HepG2 (cell line): ENCODE results near the gene RNF183. TPM values are rescaled to one million over a fixed set of nuclear protein-coding genes. Genes with fewer than 3 reads are reported as not detected.

Experiments used
- ATAC-seq: fragments of 200-7000 bp; cut with Tn5 transposase; 3 replicates; pipeline ENCODE4 v1.9.1; 2020; ENCODE audit warnings: mild to moderate bottlenecking, moderate library complexity
- BruUV-seq: library from RNA; stranded (reverse); fragments of 400-500 nt; replicated peaks from 2 replicates; lab custom pipeline; 2021; lab: Mats Ljungman, UMichigan
- CTCF ChIA-PET: fragments of 300-600 bp; formaldehyde crosslinking; extraction: SDS; loops from one replicate; lab custom pipeline; 2021; ENCODE audit warnings: low total read pairs, inconsistent platforms, low intra/inter-chr PET ratio; lab: Yijun Ruan, JAX
- POLR2A ChIA-PET: fragments of 350-600 bp; sonication (Branson Sonifier 250); formaldehyde crosslinking; loops from one replicate; lab custom pipeline; 2020; ENCODE audit warnings: antibody characterized with exemption, inconsistent platforms; lab: Yijun Ruan, JAX
- DNase-seq: peaks from one replicate; pipeline ENCODE4 v3.0.0-alpha.2; 2015; ENCODE audit warnings: low spot score
- FAIRE-seq: peaks from 3 replicates; lab custom pipeline; 2011; peaks lifted over from hg19 to GRCh38; lab: Jason Lieb, UNC
- H2AFZ ChIP-seq: one replicate; pipeline ENCODE4 v1.6.1; 2011; ENCODE audit warnings: low read length, inconsistent platforms
- H3K27ac ChIP-seq: fragments of 300-600 bp; 3 replicates; pipeline ENCODE4 v1.8.0; 2011; ENCODE audit warnings: mixed run types, mild to moderate bottlenecking, mixed read lengths, low read length, inconsistent platforms; ENCODE audit not compliant: insufficient read depth; ENCODE audit errors: extremely low read length
- H3K27me3 ChIP-seq, 2 experiments: fragments of 200-600 bp in 1 of 2; 2 replicates in 1 of 2; 3 replicates in 1 of 2; pipeline versions ENCODE4 v1.6.0 to v1.8.0; 2011; ENCODE audit warnings: low read length in 2 of 2, mild to moderate bottlenecking in 2 of 2, moderate library complexity in 2 of 2, inconsistent platforms in 1 of 2; ENCODE audit not compliant: insufficient read depth in 2 of 2, control insufficient read depth in 1 of 2
- H3K36me3 ChIP-seq, 2 experiments: fragments of 200-600 bp in 1 of 2; replicated peaks in 1 of 2; 2 replicates in 1 of 2; 3 replicates in 1 of 2; pipeline versions ENCODE4 v1.5.1 to v1.8.0; 2011; ENCODE audit warnings: low read length in 2 of 2, inconsistent platforms in 1 of 2; ENCODE audit not compliant: insufficient read depth in 2 of 2, control insufficient read depth in 1 of 2
- H3K4me1 ChIP-seq: 2 replicates; pipeline ENCODE4 v1.5.1; 2012; ENCODE audit warnings: low read length, inconsistent platforms; ENCODE audit not compliant: insufficient read depth
- H3K4me2 ChIP-seq: 2 replicates; pipeline ENCODE4 v1.6.0; 2011; ENCODE audit warnings: low read depth, low read length, inconsistent platforms
- H3K4me3 ChIP-seq, 3 experiments: fragments of 200-600 bp in 1 of 3; sonication (generic), shearing (Covaris generic) in 1 of 3; replicated peaks in 1 of 3; 2 replicates each; pipeline ENCODE4 v1.5.1; 2011 to 2016; ENCODE audit warnings: low read length in 3 of 3, inconsistent platforms in 2 of 3, low read depth in 2 of 3, mild to moderate bottlenecking in 2 of 3, control low read depth in 1 of 3, mixed read lengths in 1 of 3; ENCODE audit not compliant: insufficient read depth in 1 of 3
- H3K79me2 ChIP-seq: one replicate; pipeline ENCODE4 v1.6.1; 2011; ENCODE audit warnings: low read length, inconsistent platforms; ENCODE audit not compliant: insufficient read depth
- H3K9ac ChIP-seq: 2 replicates; pipeline ENCODE4 v1.6.0; 2011; ENCODE audit warnings: mild to moderate bottlenecking, low read depth, low read length, inconsistent platforms; ENCODE audit not compliant: insufficient read depth
- H3K9me3 ChIP-seq: 2 replicates; pipeline ENCODE4 v1.5.1; 2012; ENCODE audit warnings: mild to moderate bottlenecking, low read length
- H4K20me1 ChIP-seq: 2 replicates; pipeline ENCODE4 v1.6.0; 2011; ENCODE audit warnings: inconsistent platforms, mild to moderate bottlenecking, low read length, moderate library complexity; ENCODE audit not compliant: insufficient read depth
- CENPX ChIP-seq: sonication (generic); formaldehyde crosslinking; IDR thresholded peaks from 2 replicates; pipeline ENCODE4 v1.9.0; 2021; ENCODE audit warnings: mild to moderate bottlenecking, missing genetic modification reagents, moderate library complexity
- ELF4 ChIP-seq: sonication (generic); formaldehyde crosslinking; IDR thresholded peaks from 2 replicates; pipeline ENCODE4 v1.5.0; 2020; ENCODE audit warnings: missing genetic modification reagents, mild to moderate bottlenecking, moderate library complexity, borderline replicate concordance
- ERF ChIP-seq: IDR thresholded peaks from 2 replicates; pipeline ENCODE4 v1.6.1; 2018; ENCODE audit warnings: missing biosample characterization, missing genetic modification reagents
- HDAC1 ChIP-seq: sonication (generic); formaldehyde crosslinking; IDR thresholded peaks from 2 replicates; pipeline ENCODE4 v1.5.1; 2020; ENCODE audit warnings: mild to moderate bottlenecking, missing genetic modification reagents
- NCOA5 ChIP-seq: sonication (generic); formaldehyde crosslinking; IDR thresholded peaks from 2 replicates; pipeline ENCODE4 v1.4.0; 2020; ENCODE audit warnings: missing genetic modification reagents
- NFKB2 ChIP-seq: sonication (generic); formaldehyde crosslinking; IDR thresholded peaks from 2 replicates; pipeline ENCODE4 v1.4.0; 2020; ENCODE audit warnings: missing genetic modification reagents, borderline replicate concordance
- ZFP37 ChIP-seq: sonication (generic); formaldehyde crosslinking; IDR thresholded peaks from 2 replicates; pipeline ENCODE4 v1.4.0; 2020; ENCODE audit warnings: missing genetic modification reagents, borderline replicate concordance
- ZHX1 ChIP-seq: sonication (generic); formaldehyde crosslinking; IDR thresholded peaks from 2 replicates; pipeline ENCODE4 v1.8.1; 2022; ENCODE audit warnings: low read depth, mild to moderate bottlenecking, missing genetic modification reagents
- WGBS: methylation state at CpG from one replicate; pipeline ENCODE4 v1.1.6; 2017; ENCODE audit warnings: low lambda C conversion rate; 5-methylcytosine and 5-hydroxymethylcytosine counted together
- in situ Hi-C: cut with HindIII; loops from 2 replicates; pipeline ENCODE4 v1.10.0; 2017; ENCODE audit warnings: low pct_unique_long_range_greater_than_20kb; ENCODE audit not compliant: extremely low pct_ligation_motif_present
- intact Hi-C: fragments of 100-400 bp; cut with micrococcal nuclease; formaldehyde crosslinking; loops from one replicate; pipeline ENCODE4 v1.10.0; 2022; ENCODE audit not compliant: unreplicated experiment
- polyA plus RNA-seq, 8 experiments: library from polyadenylated mRNA; depleted of rRNA in 3 of 8; stranded (reverse) in 7 of 8; unstranded in 1 of 8; fragments of >200 nt; fragmentation: Illumina TruSeq in 4 of 8; extraction: Trizol in 4 of 8; gene quantifications; 2 replicates each; pipeline versions ENCODE4 v1.2.1 to v1.2.3, GENCODE V29; 2011 to 2016; ENCODE audit warnings: low read depth in 4 of 8, missing spikeins in 1 of 8, mixed read lengths in 1 of 8; ENCODE audit not compliant: insufficient read depth in 1 of 8
- total RNA-seq, 5 experiments: library from RNA; depleted of rRNA; stranded (reverse); fragments of >200 nt; fragmentation: Illumina TruSeq; extraction: Trizol; gene quantifications; 2 replicates each; pipeline ENCODE4 v1.2.3, GENCODE V29; 2016; ENCODE audit warnings: low read depth in 1 of 5

Gene RNF183
- total and polyA plus RNA-seq, 2 of the 13 experiments (the other 11 are each of a cell fraction or from before 2014, with no cell fraction given), result 0.13 to 6.5 TPM

GRCh38 chr9:113345671-113346070, 42.5 kb upstream of the RNF183 start:
- Histone ChIP-seq H3K4me3 (no peak overlapping the region), H2AFZ (no peak overlapping the region), H3K4me1 (peaks cover 34% of the 10 kb centered on the region), H3K4me2 (no peak overlapping the region), H3K9ac (no peak overlapping the region), H3K79me2 (no peaks in the 10 kb centered on the region), H3K27ac (no peak overlapping the region), H3K36me3 (no peaks in the 10 kb centered on the region), H4K20me1 (no peaks in the 10 kb centered on the region), H3K9me3 (no peaks in the 10 kb centered on the region), H3K27me3 (peaks cover 0 to 23% of the 10 kb centered on the region in 2 experiments; a peak in 3 of 5 replicates)
- no peak for DNase-seq
- WGBS, result 3% methylated on average over 1 of the region's 1 CpG
- no peak for FAIRE-seq
- TF ChIP-seq NCOA5 (CRISPR knock-in tag) (no peak), ZHX1 (CRISPR knock-in tag) (no peak), HDAC1 (no peak), CENPX (no peak), ELF4 (CRISPR knock-in tag) (no peak), ZFP37 (CRISPR knock-in tag) (no peak), ERF (no peak), NFKB2 (CRISPR knock-in tag) (no peak)
- no TSS peak for BruUV-seq
- ChIA-PET CTCF (interaction anchor here (1.5 kb wide), 1 partner anchor 61 kb away, joined by 4 read pairs; no protein-coding TSS in a partner anchor), POLR2A (no interaction called here)
- in situ Hi-C loops, result no loop called here
- ATAC-seq, result no peak
- intact Hi-C loops, result loop anchor here (5.0 kb wide), 1 partner anchor 33 kb away; no protein-coding TSS in a partner anchor
